Natural killer cell (primary cell): ENCODE measurements around the gene SETBP1. TPM values are rescaled to one million over a fixed set of nuclear protein-coding genes. Genes with fewer than 3 reads are reported as not detected.

Experiments used
- ATAC-seq, 3 donors: fragments of 150-1000 bp in 2 of 3; fragments of 200-7000 bp in 1 of 3; cut with Tn5 transposase; 1 replicate in 1 of 3; 2 replicates in 2 of 3; pipeline ENCODE4 v1.10.0; 2021; ENCODE audit warnings: mild to moderate bottlenecking in 2 of 3, moderate library complexity in 2 of 3
- DNase-seq, 2 donors: peaks; one replicate each; pipeline versions ENCODE4 v3.0.0 to v3.0.0-alpha.2; 2013 to 2021; ENCODE audit warnings: mixed read lengths in 1 of 2
- H3K27ac ChIP-seq: one replicate; pipeline ENCODE4 v1.5.1; 2013; ENCODE audit warnings: mild to moderate bottlenecking, low read length
- H3K27me3 ChIP-seq: one replicate; pipeline ENCODE4 v1.6.1; 2013; ENCODE audit warnings: low read length; ENCODE audit not compliant: control insufficient read depth, insufficient read depth
- H3K36me3 ChIP-seq: one replicate; pipeline ENCODE4 v1.6.1; 2013; ENCODE audit warnings: low read length; ENCODE audit not compliant: control insufficient read depth, insufficient read depth
- H3K4me1 ChIP-seq: one replicate; pipeline ENCODE4 v1.6.1; 2013; ENCODE audit warnings: low read length; ENCODE audit not compliant: control insufficient read depth, insufficient read depth
- H3K4me3 ChIP-seq: one replicate; pipeline ENCODE4 v1.5.1; 2013; ENCODE audit warnings: low read length
- H3K9me3 ChIP-seq: one replicate; pipeline ENCODE4 v1.6.1; 2013; ENCODE audit warnings: low read length; ENCODE audit not compliant: control insufficient read depth, insufficient read depth
- H3K27ac Mint-ChIP-seq, 2 donors: one replicate each; pipeline ENCODE4 v1.8.0; 2022; ENCODE audit warnings: mild to moderate bottlenecking in 2 of 2, mixed read lengths in 2 of 2, moderate library complexity in 1 of 2
- H3K27me3 Mint-ChIP-seq, 2 donors: one replicate each; pipeline ENCODE4 v1.8.0; 2022; ENCODE audit warnings: low read depth in 2 of 2, mixed read lengths in 2 of 2
- H3K36me3 Mint-ChIP-seq: one replicate; pipeline ENCODE4 v1.8.0; 2022; ENCODE audit warnings: mixed read lengths
- H3K4me1 Mint-ChIP-seq, 2 donors: one replicate each; pipeline ENCODE4 v1.8.0; 2022; ENCODE audit warnings: mixed read lengths in 2 of 2
- H3K4me3 Mint-ChIP-seq: one replicate; pipeline ENCODE4 v1.8.0; 2022; ENCODE audit warnings: mild to moderate bottlenecking, moderate library complexity, mixed read lengths
- H3K9me3 Mint-ChIP-seq, 2 donors: one replicate each; pipeline ENCODE4 v1.8.0; 2022; ENCODE audit warnings: mixed read lengths in 2 of 2
- CTCF ChIP-seq: fragments of 200-600 bp; IDR thresholded peaks from one replicate; pipeline ENCODE4 v1.8.0; 2022; ENCODE audit warnings: antibody characterized with exemption
- WGBS: methylation state at CpG from one replicate; pipeline ENCODE4 v1.1.7; 2013; ENCODE audit warnings: missing lambda C conversion rate; ENCODE audit not compliant: insufficient coverage; 5-methylcytosine and 5-hydroxymethylcytosine counted together
- intact Hi-C: fragments of 100-400 bp; cut with micrococcal nuclease; formaldehyde crosslinking; loops from one replicate; pipeline ENCODE4 v1.14.2; 2022
- total RNA-seq, 4 donors: library from RNA; stranded (reverse); fragments of 120-200 nt in 1 of 4; gene quantifications; one replicate each; pipeline versions ENCODE4 v1.2.3 to v1.2.4, GENCODE V29; 2013 to 2022

The SETBP1 gene
- total RNA-seq, 3 donors from 2014 or later (not counting 1 experiment from before 2014, with no cell fraction given), result 36.0 to 46.6 (median 41.2) TPM

DNA sequence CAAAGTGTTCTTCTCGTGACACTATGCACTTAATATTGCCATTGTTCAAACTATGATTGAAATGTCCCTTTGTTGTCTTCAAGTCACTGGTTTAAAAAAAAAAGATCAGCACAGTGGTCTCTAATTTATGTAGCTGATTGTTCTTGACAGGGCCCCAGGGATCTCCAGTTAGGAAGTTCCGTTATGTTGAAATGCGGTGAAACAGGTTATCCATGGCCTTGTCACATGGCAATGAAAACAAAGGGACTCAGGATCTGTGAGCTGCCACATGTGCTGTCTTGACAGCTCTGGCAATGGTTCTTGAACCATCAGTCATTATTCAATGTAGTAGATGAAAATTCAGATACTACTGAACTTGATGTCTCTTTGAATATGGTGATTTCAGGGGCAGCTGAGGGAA is 147.4 kb downstream of the SETBP1 start:
- Mint-ChIP-seq H3K27me3 (no peaks in the 10 kb centered on the region), H3K27ac (no peak overlapping the region), H3K4me3 (no peak overlapping the region), H3K9me3 (no peaks in the 10 kb centered on the region), H3K4me1 (peaks cover 43 to 45% of the 10 kb centered on the region in 2 donors), H3K36me3 (no peaks in the 10 kb centered on the region)
- no peaks in the 10 kb centered on the region for H3K9me3 ChIP-seq
- no peaks in the 10 kb centered on the region for H3K36me3 ChIP-seq
- 98% methylated on average over 3 of the region's 3 CpGs for WGBS
- no peak for TF ChIP-seq CTCF
- H3K27me3 ChIP-seq, result no peaks in the 10 kb centered on the region
- DNase-seq (no peak), ATAC-seq (no peak)
- H3K4me1 ChIP-seq, result no peaks in the 10 kb centered on the region
- no peak overlapping the region for H3K4me3 ChIP-seq
- no peak overlapping the region for H3K27ac ChIP-seq
- intact Hi-C loops, result no loop called here

GRCh38 chr18:44830581-44830980 is 149.9 kb downstream of the SETBP1 start:
- H3K4me1 ChIP-seq, result no peaks in the 10 kb centered on the region
- H3K27me3 ChIP-seq, result no peaks in the 10 kb centered on the region
- H3K4me3 Mint-ChIP-seq, result no peak overlapping the region
- no peaks in the 10 kb centered on the region for H3K36me3 Mint-ChIP-seq
- peaks cover 35 to 44% of the 10 kb centered on the region in 2 donors for H3K4me1 Mint-ChIP-seq
- H3K27ac ChIP-seq, result no peak overlapping the region
- intact Hi-C loops, result no loop called here
- ATAC-seq (no peak), DNase-seq (no peak)
- WGBS, result 33% methylated on average over 1 of the region's 1 CpG
- TF ChIP-seq CTCF, result no peak
- no peaks in the 10 kb centered on the region for H3K9me3 ChIP-seq
- H3K36me3 ChIP-seq, result no peaks in the 10 kb centered on the region
- H3K4me3 ChIP-seq, result no peak overlapping the region
- no peak overlapping the region for H3K27ac Mint-ChIP-seq
- H3K27me3 Mint-ChIP-seq, result no peaks in the 10 kb centered on the region
- no peaks in the 10 kb centered on the region for H3K9me3 Mint-ChIP-seq

DNA sequence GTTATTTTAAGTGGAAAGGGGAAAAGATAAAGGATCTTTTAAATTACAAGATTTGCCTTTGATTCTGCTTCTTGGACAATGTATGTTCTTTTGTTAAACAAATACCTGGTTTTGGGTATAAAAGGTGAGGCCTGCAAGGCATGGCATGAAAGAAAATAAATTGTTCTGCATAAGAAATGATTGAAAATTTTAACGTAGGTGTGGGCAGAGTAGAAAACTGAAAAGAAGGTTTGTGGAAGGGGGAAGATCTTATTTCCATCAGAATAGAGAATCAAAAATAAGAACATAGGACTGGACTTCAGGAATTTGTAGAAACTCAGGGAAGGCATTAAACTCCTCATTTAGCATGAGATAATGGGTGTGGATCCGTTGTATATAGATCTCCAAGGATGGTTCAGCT is 153.1 kb downstream of the SETBP1 start:
- intact Hi-C loops, result no loop called here
- DNase-seq (no peak), ATAC-seq (no peak)
- Histone ChIP-seq H3K9me3 (no peaks in the 10 kb centered on the region), H3K27me3 (no peaks in the 10 kb centered on the region), H3K36me3 (no peaks in the 10 kb centered on the region), H3K27ac (no peak overlapping the region), H3K4me1 (peaks cover 5% of the 10 kb centered on the region), H3K4me3 (no peak overlapping the region)
- no peak for TF ChIP-seq CTCF
- H3K4me1 Mint-ChIP-seq, result peaks cover 46 to 62% of the 10 kb centered on the region in 2 donors
- H3K27me3 Mint-ChIP-seq, result no peaks in the 10 kb centered on the region
- no peaks in the 10 kb centered on the region for H3K9me3 Mint-ChIP-seq
- WGBS, result 91% methylated on average over 2 of the region's 2 CpGs
- no peak overlapping the region for H3K27ac Mint-ChIP-seq
- H3K36me3 Mint-ChIP-seq, result no peaks in the 10 kb centered on the region
- H3K4me3 Mint-ChIP-seq, result no peak overlapping the region

DNA sequence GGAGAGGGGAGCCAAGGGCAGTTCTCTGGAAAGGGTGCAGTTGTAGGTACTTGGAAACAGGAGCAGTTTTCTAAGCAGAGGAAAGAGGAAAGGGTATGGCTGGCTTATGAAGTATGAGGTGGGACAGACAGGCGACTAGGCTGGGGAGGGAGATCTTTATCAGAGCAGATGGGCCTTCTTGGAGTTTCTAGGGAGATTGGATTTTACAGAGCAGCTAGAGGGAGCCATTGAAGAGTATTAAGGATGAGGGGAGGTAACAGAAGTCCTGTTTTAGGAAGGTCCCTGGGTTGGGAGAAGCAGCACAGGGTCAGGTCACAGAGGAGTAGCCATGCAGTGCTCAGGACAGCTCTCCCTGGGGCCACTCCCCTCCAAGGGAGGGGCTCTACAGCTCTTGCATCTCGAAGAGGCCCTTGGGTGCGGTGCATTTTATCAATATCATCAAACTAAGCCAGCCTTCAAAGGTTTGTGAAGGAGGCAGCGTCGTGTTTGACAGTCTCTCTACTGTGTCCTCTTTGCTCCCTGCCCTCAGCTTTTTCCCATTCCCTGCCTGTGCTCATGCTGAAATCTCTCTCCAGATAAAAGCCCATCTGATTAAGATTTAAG is 154.3 kb downstream of the SETBP1 start:
- Histone ChIP-seq H3K36me3 (no peaks in the 10 kb centered on the region), H3K4me3 (no peak overlapping the region), H3K27ac (no peak overlapping the region), H3K9me3 (no peaks in the 10 kb centered on the region), H3K4me1 (peaks cover 15% of the 10 kb centered on the region), H3K27me3 (no peaks in the 10 kb centered on the region)
- ATAC-seq (no peak), DNase-seq (no peak)
- peak overlapping the region in 1 of 2 donors; percentile 61 for H3K27ac Mint-ChIP-seq
- H3K36me3 Mint-ChIP-seq, result no peaks in the 10 kb centered on the region
- H3K27me3 Mint-ChIP-seq, result no peaks in the 10 kb centered on the region
- intact Hi-C loops, result loop anchor here (5.0 kb wide), 5 partner anchors 52 to 328 kb away; partner anchors contain the start of gene SETBP1
- peaks cover 53 to 68% of the 10 kb centered on the region in 2 donors for H3K4me1 Mint-ChIP-seq
- H3K4me3 Mint-ChIP-seq, result no peak overlapping the region
- no peaks in the 10 kb centered on the region for H3K9me3 Mint-ChIP-seq
- TF ChIP-seq CTCF, result no peak
- 77% methylated on average over 5 of the region's 5 CpGs for WGBS
